ENCODE data around the gene USP3. TPM values are rescaled to one million over a fixed set of nuclear protein-coding genes. Genes with fewer than 3 reads are reported as not detected.
A peak's percentile ranks its signal among the peaks of the same experiment; 100 is the strongest.

USP3 gene
- total and polyA plus RNA-seq, 4 donors: 8.5 to 25.4 (median 14.8) TPM

- WGBS: under 1% methylated on average over 60 of the region's 60 CpGs
- Histone ChIP-seq H3K36me3 (ENCODE audit: control insufficient read depth in 4 of 4, insufficient read depth in 3 of 4, low read depth in 1 of 4, low read length in 3 of 4) (no peaks in the 10 kb centered on the region), H3K9me3 (ENCODE audit: control insufficient read depth in 4 of 4, low read length in 3 of 4) (no peaks in the 10 kb centered on the region), H3K27ac (ENCODE audit: low read depth in 1 of 2, low read length in 2 of 2) (peak overlapping the region; percentile 88 to 98), H3K4me1 (ENCODE audit: control insufficient read depth in 4 of 4, insufficient read depth in 4 of 4, low read length in 3 of 4) (peaks cover 0 to 25% (median 17%) of the 10 kb centered on the region in 4 donors), H3K27me3 (ENCODE audit: control insufficient read depth in 4 of 4, insufficient read depth in 4 of 4, low read length in 3 of 4) (no peaks in the 10 kb centered on the region), H3K9ac (ENCODE audit: low read depth in 1 of 2, low read length in 2 of 2) (peak overlapping the region; percentile 34 to 86), H3K4me3 (ENCODE audit: low read depth in 1 of 3, low read length in 3 of 3) (peak overlapping the region; percentile 60 to 75 (median 66))
- DNase-seq (ENCODE audit: low spot score): peak; percentile 77
- TF ChIP-seq NR2F2 (IDR thresholded peaks at IDR 0.05) (no peak), HNF4G (IDR thresholded peaks at IDR 0.05) (no peak), RAD21 (IDR thresholded peaks at IDR 0.05) (no peak), FOXA1 (IDR thresholded peaks at IDR 0.05) (no peak), ATF3 (IDR thresholded peaks at IDR 0.05) (no peak), JUND (IDR thresholded peaks at IDR 0.05) (no peak), FOXA2 (IDR thresholded peaks at IDR 0.05) (no peak), YY1 (IDR thresholded peaks at IDR 0.05) (peak; percentile 5), MAX (IDR thresholded peaks at IDR 0.05) (peak; percentile 12), HNF4A (conservative IDR thresholded peaks at IDR 0.05) (no peak), EGR1 (IDR thresholded peaks at IDR 0.05; ENCODE audit: low read depth in 2 of 2) (no peak), REST (IDR thresholded peaks at IDR 0.05) (no peak), ZBTB33 (IDR thresholded peaks at IDR 0.05) (no peak), CTCF (IDR thresholded peaks at IDR 0.05; ENCODE audit: low read depth, low read length, missing input control) (peak; percentile 32), GABPA (IDR thresholded peaks at IDR 0.05 in 1 of 2, conservative IDR thresholded peaks at IDR 0.05 in 1 of 2) (no peak), SP1 (IDR thresholded peaks at IDR 0.05) (no peak), TAF1 (conservative IDR thresholded peaks at IDR 0.05) (no peak), RXRA (IDR thresholded peaks at IDR 0.05) (peak; percentile 45 to 54)
Measured at GRCh38 chr15:63600616-63601025, 96.2 kb downstream of the USP3 start.

All from liver (tissue), 9 donors.